ENCODE results near the gene METRNL.
A peak's percentile ranks its signal among the peaks of the same experiment; 100 is the strongest.

The METRNL gene

DNA sequence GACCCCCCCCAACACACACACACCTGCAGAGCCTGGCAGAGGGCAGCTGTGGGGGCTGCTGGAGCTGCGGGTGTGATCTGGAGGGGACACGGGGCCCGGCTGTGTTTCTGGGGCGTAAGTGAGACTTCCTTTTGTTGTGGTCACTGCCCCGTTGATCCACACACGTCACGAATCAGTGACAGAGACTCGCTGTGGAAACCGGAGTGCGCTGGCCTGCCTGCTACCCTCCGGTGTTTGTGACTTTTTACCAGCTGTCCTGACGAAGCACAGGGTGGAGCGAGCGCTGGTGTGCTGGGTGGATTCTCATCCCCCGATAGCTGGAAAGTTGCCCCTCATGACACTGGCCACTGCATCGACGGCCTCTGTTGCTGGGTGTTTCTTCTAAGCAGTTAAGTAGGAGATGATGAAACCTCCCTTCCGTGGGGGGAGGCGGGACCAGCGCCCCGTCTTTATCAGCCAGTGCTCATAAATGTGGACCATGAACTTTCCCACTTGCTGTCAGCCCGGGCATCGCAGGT lies 2.3 kb downstream of the METRNL start:
- DNase-seq: no peak

DNA sequence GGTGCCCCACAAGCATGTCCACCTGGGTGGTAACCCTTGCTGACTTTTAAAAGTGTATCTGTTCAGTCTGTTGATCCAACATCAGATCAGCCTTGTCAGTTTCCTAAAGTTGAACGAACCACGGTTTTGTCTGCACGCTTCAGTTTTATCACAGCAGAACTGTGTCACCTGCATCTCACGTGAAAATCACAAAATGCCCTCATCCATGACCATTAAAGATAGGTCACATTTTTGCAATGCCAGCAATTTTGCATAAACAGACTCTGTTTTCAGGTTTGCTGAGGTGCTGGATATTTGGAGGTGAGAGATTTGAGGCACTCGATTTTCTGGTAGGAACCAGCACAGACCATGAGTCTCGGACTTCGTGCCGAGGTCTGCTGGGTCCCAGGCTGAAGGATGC lies 3.0 kb downstream of the METRNL start:
- no peak for DNase-seq

DNA sequence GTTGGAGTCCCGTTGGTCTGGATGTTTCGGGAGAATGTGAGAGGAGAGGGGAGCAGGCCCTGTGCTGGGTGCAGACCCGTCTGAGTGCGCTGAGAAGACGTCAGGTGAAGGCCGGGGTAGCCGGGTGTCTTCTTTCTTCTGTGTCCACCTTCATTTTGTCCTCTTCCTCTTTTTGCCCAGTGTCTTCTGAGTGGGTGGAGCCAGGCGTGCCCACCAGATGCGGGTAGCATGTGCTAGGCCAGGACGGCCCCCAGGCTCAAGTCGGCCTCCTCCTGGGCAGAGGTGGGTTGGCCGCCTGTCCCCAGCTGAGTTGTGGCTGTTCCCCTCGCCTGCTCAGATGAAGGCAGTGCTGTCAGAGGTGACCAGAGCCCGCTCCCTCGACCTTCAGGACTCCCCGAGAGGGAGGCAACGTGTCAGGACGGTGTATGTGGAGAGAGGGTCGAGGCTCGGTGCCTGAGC lies 3.5 kb downstream of the METRNL start:
- DNase-seq: no peak

DNA sequence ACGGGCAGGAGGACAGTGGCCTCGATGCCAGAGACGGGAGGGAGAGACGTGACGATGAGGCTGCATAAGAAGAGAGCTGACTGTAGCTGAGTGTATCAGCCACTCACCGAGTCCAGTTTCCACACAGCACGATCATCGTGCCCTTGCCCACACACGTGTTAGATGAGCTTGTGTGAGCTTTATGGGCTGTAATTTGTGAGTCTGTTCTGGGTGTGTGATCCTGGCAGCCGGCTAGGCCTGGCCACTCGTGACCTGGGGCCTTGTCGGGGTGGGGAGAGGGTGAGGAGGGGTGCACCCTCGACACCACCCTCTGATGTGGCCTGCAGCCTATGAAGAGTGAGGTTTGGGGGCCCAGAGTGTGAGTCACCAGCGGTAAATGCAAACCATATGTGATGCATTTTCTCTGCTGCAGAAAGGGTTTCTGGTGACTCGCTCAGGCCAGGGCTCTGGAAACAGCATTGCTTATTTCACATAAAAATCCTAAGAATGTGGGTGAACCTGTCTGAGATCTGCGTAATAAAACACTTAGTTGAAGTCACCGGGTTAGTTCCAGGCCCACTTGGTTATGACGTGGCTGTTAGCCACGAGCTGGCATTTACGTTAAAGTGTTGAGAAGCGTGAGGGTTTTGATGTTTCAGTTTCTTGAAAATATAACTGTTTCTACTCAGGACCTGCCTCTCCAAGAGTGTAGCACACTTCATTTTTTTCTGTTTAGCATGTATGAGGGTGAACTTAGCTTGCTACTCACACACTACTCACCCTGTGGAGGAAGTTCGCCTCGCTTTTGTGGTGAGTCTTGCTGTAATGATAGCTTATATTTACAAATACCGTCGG lies 4.2 kb downstream of the METRNL start:
- peak; percentile 41 for DNase-seq

DNA sequence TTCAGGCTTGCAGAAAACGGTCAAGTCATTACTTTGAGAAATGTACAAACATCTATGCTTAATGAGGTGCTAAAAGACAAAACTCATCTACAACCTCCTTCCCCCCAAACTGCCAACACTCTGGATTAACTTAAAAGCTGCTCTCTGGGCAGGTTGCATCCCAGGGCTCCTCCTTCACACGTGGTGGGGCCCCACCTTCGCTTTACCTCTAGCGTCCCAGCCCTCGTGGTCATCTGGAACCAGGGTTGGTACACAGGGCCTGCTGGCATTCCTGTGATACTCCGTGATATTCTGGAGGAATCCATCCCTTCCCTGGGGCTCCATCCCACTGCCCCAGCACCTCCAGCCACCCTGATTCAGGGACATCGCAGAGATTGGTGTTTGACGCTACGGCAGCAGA lies 4.8 kb downstream of the METRNL start:
- DNase-seq: no peak

DNA sequence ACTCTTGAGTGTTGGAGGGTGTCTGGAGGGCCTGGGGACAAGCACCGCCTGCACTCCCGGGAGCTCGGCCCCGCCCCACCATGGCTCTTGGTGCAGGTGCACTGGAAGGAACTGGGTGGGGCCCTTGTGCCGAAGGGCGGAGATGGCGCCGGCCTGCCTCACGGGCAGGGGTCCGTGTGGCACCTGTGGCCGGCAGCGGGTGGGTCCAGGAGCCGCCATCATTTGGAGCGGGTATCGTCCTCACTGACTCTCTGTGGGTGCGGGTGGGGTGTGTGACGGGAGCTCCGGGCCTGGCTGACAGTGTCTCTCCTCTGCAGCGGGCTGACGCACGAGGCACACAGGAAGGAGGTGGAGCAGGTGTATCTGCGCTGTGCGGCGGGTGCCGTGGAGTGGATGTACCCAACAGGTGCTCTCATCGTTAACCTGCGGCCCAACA lies 5.2 kb downstream of the METRNL start:
- no peak for DNase-seq

DNA sequence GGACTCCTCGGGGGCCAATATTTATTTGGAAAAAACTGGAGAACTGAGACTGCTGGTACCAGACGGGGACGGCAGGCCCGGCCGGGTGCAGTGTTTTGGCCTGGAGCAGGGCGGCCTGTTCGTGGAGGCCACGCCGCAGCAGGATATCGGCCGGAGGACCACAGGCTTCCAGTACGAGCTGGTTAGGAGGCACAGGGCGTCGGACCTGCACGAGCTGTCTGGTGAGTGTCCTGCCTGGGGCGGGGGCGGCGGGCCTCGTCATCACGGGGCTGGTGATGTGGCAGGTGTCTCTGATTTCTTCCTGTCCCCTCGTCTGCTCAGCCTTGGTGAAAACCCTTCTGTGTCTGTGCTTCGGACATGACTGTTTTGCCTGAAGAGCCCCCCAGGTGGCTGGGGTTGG lies 5.7 kb downstream of the METRNL start:
- no peak for DNase-seq

DNA sequence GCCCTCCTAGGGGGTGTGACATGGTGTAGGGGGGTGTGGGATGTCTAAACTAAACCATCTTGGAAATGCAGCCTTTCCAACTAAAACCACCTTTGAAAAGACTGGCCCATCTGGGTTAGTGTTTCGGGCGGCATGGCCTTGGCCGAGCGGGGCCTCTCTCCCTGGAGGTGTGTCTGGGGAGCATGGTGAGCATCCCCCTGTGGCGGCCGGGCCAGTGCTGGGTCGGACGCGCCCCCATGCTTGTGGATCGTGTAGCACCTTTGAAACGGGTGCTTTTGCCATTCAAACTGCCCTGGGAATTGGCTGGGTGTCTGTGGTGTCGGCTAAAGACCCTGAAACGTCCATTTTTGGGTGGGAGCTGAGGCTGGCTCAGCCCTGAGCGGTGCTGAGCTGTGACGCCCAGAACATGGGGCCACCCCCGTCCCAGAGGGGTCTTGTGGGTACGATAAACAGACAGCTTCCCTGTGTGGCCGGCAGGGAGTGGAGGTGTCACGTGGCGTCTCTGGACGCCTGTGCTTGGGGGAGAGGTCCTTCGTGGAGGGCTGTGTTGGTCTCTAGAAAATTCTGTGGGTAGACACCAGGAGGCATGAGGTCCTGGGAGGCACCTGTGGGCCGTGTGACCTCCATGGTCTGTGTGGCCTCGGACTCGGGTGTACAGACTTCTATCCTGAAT lies 6.3 kb downstream of the METRNL start:
- no peak for DNase-seq

DNA sequence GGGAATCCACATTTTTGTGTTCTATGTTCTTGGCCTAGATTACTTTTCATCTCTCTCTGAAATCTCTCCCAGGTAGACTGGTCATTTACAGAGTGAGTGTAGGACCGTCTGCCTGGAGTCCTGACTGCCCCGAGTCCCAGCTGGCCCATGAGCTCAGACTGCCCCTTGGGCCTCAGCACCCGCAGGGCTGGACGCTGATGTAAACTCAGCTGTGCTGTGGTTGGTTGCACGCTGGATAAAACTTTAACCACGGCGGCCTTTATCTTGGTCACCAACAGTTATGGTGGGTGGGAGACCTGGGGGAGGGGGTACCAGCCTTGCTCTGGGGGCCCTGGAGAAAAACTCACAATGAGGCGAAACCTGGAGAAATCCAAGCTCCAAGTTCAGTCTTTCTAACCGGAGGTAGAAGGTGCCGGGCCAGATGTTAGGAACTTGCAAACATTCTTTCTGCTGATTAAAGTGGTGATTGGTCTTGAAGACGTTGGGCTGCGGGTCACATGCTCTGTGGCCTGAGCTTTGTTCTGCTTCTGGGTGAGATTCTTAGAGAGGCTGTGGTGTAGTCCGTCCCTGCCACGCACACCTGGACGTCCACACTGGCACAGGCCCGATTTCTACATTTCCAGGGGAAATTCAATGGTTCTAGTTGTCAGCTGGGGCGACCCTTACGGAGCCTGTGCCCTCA lies 6.9 kb downstream of the METRNL start:
- DNase-seq: no peak

DNA sequence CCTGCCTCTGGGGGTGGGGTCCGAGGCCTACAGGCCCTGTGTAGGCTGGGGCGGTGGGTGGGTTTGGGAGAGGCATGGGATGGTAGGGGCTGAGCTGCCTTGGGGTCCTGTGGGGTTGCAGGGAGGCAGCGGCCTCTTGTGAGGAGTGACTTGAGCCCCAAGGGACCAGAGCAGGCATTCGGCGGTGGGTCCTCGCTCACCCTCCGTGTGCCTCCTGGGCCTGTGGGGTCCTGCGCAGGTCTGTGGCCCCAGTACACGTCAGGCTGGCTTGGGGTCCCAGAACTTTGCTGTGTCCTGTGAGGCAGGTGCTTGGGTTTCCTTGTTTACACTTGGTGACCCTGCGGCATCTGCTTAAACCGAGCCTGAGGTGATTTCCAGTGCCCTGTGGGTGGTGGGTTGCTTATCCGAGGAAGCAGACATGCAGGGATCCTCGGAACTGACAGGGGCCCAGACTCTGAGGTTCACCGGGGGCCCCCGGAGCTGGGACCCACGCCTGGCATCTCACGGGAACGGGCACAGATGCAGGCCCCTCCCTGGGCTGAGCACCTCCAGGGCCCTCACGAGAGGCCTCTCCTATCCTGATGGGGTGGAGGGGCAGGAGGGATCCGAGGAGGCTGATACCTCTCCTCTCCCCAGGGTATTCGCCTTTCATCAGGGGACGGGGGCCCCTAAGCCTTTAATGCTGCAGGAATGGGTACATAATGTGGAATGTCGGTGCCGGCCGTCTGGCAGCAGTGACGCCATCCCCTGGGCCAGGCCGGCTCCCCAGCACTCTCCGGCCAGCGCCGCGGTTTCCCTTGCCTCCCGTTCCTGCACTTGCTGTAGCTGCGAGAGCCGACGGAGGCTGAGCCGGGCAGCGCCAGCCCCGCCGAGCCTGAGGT lies 7.7 kb downstream of the METRNL start:
- DNase-seq: no peak

DNA sequence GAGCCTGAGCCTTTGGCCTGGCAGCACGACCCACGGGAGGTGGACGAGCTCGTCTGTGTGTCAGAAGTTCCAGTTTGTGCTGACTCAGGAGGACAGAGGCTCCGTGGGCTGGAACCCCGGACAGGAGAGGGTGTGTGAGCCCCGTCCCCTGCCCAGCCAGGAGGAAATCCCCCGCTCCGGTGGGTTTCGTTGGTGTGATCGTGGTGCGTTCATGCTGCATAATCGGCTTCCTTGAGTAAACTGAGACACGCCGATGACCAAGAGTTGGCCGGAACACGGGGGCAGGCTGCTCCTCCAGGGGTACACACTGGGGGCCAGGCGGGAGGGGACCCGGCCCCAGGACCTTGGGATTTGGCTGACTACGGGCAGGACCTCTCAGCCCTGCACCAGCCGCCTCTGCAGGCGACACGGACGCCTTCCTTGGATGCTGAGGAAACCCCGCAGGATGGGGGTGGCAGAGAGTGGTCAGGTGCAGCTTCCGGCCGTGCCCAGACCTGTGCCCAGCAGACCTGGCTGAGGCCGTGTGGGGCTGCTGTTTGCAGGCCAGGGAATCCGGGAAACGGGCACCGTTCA lies 8.5 kb downstream of the METRNL start:
- DNase-seq: no peak

DNA sequence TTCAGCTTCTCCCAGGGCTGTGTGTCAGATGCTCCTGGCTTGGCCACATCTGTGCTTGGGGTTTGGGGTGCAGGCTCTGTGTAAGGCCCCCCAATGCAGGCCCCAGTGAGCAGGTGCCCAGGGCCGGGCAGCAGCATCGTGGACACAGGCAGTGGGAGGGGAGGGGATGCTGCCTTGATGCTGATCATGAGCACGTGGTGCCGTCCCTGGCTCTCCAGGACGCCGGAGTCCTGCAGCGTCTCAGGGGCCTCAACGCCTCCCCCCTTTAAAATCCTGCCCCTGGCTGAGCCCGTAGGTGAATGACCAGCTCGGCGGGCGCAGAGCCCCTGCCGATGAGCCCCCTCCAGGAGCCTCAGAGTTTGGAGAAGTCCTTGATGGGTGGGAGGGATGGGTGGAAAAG lies 9.0 kb downstream of the METRNL start:
- DNase-seq: no peak

DNA sequence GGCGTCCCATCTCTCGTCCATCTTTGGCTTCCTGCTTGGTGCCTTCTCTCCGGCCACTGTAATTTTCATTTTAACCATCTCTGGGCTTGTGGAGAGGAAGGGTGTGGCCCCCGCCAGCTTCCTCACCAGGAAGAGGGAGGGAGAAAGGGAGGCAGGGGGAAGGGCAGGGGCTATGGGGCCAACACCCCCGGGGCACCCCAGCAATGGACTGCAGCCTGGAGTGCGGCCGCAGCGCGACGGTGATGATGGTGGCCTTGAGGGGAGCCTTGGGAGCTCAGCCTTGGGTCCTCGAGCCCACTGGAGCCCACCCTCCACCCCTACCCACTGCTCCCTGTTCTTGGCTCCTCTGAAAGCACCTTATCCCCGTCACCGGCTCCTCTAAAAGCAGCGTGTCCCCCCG lies 9.5 kb downstream of the METRNL start:
- DNase-seq: no peak

DNA sequence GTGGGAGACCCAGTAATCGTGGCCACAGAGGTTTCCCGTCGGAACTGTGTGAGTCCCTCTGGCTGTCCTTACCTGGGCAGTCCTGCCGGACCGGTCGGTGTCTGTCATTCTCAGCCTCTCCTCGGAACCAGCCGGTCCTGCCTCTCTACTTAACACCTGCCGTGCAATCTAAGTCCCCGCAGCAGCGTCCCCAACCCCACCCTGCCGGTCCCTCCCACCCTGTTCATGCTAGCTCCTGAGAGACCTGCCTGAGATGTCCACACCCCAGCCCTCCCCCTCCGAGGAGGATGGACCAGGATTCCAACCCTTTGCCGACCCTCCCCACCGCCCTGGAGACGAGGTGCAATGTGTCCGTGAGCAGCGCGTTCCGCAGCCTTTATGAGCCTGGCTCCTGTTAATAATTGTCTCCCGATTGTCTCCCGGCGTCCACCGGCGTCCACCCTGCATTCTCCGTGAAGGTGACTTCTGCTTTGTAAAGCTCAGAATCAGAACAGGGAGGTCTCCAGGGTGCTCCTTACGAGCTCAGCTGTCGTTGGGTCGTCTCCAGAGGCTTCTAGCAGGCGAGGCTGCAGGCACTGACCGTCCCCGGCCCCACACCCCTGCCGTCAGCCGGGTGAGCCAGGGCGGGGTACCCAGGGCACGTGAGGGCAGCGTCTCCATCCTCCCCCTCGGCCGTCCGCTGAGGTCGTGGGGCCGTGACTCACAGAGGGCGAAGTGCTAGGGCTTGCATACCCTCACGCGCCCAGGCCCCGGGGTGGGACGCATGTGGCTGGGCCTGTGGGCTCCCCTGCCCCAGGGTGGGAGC lies 10.1 kb downstream of the METRNL start:
- DNase-seq: no peak

DNA sequence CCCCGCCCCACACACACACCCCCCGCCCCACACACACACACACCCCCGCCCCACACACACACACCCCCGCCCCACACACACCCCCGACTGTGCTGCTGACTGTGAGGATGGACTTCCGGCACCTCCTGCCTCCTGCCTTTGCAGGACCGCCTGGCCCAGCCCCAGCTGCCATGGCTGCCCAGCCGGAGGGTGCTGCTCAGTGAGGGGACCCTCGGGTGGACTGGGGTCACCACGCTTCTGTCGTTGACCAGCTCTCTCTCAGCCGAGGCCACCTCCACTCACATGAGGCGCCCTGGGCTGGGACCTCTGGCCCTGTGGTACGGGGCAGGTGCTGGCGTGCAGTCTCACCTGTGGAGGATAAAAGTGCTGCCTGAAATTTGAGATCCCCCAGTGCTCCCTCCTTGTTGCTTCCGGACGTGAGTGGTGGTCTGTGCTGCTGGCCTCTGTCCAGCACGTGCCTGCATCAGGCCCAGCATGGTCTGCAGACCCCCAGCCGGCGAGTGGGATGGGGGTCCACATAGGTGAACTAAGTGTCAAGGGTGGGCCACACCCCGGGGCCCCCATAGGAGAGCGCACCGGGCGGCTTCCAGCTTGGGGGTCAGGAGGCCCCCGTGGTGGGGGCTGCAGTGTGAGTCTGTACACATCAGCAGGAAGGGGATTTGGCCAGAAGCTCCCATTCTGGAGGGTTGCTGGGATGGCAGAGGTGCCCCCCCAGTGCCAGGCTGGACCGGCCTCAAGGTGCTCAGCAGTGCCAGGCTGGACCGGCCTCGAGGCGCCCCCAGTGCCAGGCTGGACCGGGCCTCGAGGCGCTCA lies 11.2 kb downstream of the METRNL start:
- no peak for DNase-seq

DNA sequence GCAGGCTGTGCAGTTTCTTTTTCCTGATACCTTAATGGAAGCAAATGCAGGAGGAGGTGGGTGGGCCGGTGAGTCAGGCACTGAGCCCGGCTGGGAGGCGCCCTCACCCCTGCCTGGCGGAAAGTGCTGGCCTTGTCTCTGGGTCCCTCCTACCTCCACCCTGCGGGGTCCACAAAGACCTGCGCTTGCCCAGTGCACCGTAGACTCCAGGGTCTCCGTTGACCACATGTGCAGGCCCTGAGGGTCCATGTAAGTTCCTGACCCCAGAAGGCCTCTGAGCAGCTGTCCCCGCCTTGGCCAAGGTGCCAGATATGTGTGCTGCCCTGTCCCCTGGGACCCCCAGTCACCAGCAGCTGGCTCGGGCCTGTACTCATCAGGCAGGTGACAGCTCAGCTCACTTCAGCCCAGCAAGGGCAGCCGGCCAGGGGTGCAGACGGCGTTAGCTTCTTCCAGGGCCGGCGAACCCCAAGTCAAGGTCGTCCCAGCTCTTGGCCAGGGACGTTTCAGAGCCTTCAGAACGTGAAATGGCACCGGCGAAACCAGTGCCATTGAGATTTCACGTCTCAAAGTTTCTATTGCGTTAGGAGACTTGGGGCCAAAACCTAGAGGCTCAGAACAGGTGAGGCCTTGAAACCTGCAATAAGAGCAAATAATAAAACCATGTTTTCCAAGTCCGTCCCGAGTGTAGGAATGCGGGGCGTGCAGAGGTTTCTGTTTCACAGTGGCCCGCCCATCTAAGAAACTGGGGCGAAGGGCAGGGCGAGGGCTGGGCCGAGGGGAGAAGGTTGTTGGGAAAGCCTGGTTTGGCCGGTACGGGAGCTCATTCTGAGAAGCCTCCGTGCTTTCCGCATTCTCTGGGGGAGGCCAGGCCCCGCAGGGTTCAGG lies 12.1 kb downstream of the METRNL start:
- DNase-seq: no peak

DNA sequence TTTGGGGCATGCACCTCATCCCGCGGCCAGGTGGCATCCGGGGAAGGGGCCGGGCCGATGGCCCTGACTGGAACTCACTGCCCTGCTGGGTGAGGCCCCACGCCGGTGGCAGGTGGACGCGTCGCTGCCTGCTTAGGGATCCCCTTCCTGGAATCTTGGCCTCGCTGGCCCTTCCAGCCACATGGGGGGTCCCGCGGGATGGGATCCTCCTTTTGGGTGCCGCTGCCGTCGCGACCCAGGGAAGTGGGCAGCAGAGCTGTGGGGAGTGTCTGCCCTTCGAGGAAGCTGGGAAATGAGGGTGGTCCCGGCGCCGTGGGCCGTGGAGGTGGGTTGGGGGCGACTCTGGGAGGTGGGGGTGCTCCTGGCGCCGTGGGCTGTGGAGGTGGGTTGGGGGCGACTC lies 12.8 kb downstream of the METRNL start:
- no peak for DNase-seq

DNA sequence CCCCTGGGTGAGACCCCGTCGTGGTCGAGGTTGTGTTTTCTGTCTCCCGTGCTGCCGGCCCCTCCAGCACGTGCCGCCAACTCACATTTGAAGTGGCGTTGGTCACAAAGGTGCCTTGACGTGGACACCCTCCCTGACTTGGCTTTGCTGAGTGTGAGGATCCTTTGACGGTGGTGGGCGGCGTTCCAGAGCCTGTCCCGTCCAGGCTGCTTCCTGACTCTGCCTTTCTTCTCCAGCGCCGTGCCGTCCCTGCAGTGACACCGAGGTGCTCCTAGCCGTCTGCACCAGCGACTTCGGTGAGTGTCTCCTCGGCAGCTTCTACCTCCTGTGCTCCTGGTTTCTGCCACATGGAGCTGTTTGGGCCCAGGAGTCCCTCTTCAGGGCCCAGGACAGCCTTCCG lies 13.5 kb downstream of the METRNL start:
- DNase-seq: no peak

DNA sequence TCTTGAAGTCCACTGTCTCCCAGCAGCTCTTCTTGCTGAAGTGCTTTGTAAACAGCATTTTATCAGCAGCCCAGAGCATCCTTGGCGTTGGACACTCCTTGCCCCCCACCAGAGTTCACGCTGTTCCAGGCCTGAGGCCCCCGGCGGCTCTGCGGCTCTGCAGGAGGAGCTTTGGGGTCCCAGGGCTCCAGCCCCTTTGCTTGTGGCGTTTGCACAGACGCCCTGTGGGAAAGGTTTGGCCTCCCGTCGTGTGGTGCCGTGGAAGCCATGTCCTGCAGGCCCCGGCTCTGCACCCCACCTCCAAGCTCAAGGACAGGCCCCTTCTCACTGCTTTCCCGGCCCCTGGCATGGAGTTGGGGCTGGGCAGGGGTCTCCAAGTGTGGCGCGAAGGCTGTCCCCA lies 14.1 kb downstream of the METRNL start:
- no peak for DNase-seq

Measured in activated effector memory CD4-positive, alpha-beta T cell treated with Interleukin-2 at 50 U/mL for 16 hours (primary cell).